HPDE6-E6E7 (cell line): ENCODE data around the gene H2BK1.

Experiments used
- DNase-seq: peaks from one replicate; pipeline ENCODE4 v3.0.0; 2011; ENCODE audit warnings: missing footprints; ENCODE audit errors: extremely low spot score

The H2BK1 gene

DNA sequence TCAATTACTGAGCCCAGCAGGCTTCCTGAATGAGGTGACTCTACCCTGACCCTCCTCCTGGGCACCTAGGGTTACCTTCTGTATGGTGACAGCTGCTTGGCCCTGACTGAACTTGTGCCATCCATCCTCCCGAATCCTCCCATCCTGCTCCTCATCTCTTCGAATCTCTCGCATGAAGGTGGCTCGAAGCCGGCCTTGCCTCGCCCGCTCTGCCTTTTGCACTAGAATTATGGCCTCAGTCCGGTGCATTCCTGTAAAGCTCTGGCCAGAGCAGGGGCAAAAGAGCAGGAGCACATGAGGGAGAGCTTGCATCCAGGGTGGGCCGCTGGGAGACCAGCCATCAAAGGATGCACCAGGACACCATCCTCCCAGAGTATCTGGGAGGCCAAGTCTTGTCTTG is 7.5 kb downstream of the H2BK1 start:
- DNase-seq: no peak

DNA sequence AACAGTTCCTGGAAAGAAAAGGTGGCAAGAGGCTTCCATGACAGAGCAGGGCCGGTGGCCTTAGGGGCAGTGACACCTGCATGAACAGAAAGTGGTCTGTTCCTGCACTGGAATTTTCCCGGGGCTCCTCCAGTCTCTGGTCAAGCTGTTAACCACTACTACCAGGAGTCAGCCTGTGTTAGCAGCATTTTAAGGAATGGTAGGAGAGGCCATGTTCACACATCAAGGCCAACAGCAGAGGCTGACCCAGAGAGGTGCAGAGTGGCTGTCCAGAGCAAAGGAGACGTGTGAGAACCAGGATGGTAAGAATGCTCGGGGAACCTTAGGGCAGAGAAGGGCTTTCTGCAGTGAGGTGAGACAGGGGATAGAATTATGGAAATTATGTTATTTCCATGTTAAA is 8.5 kb downstream of the H2BK1 start:
- no peak for DNase-seq

DNA sequence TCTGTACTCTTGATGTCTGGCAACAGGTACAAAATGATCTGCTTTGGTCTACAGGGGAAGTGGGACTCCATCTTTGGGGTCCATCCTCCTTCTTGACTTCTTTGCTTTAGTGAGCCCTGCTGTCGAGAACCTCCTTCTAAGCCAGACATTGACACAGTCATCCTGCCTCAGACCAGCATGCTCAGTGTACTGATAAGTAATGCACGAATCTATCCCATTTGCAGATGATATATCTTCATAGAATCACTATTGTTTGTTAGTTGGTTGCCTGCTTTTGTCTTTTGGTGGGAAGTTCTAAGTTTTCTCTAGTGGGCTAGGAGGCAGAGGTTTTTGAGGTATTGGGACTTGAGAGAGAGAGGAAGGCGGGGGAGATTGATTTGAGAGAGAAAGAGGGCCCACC is 8.9 kb downstream of the H2BK1 start:
- no peak for DNase-seq

GRCh38 chr7:151198945-151199848 is 11.1 kb downstream of the H2BK1 start:
- DNase-seq: no peak

GRCh38 chr7:151197932-151198331 is 12.4 kb downstream of the H2BK1 start:
- no peak for DNase-seq

DNA sequence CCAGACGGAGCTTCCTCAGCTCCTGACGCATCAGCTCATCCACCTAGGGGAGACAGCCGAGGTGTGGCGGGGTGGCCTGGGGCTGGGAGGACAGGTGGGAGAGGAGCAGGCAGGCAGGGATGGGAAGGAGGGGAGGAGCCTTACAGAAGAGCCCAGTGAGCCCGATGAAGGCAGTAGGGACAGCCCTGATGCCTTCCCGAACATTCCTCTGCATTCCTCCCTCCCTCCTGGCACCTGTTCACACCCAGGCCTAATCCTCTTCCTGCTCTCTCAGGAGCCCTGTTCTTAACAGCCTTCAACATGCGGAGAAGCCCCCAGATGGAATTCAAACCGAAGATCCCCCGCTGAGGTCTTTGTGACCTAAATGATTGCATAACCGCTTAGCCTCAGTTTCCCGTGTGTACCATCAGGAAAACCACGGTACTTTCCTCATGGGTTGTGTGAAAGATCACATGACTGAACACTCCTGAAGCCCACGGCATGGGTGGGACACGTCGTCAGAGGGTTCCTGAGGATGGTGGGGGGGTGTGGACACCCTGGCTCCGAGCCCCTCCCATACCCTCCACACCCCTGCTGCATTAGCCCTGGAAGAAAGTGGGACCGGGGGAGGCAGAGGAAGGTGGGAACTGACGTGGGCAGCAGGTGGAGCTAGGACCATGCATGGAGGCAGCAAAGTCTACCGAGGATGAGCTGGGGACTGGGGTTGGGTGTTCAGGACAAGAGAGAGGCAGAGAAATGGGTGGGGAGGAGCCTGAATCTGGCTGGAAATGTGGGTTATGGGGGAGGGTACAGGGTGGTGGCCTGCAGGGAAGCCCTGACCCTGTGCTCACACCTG is 14.5 kb downstream of the H2BK1 start:
- no peak for DNase-seq

GRCh38 chr7:151194188-151194587 is 16.1 kb downstream of the H2BK1 start:
- DNase-seq: no peak

GRCh38 chr7:151193203-151193978 is 16.9 kb downstream of the H2BK1 start:
- DNase-seq: no peak

- DNase-seq: no peak
Measured at GRCh38 chr7:151192002-151192539, 18.2 kb downstream of the H2BK1 start.

DNA sequence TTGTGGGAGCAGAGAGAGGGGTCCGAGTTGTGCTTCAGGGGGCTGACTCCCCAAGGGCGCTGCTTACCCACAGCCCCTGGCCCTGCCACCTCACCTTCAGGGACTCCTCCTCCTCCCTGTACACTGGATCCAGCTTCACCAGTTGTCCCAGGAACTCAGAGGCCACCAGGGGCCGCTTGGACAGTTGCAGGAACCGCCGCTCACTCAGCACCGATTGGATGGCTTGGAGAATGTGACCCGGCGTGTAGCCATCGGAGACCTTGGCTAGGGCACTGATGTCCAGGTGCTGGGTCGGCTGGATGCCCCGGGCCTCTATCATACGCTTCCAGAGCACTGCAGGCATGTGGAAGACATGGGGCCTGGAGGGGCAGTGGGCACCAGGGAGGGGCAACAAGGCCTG is 18.7 kb downstream of the H2BK1 start:
- no peak for DNase-seq

DNA sequence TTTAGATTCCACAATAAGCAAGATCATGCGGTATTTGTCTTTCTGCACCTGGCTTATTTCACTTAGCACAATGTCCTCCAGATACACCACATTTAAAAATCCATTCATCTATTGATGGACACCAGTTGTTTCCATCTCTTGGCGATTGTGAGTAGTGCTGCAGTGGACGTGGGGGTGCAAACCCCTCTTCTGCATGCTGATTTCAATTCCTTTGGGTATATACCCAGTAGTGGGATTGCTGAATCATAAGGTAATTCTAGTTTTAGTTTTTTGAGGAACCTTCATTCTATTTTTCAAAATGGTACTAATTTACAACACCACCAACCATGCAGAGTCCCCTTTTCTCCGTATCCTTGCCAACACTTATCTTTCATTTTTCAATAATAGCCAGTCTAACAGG is 21.2 kb downstream of the H2BK1 start:
- no peak for DNase-seq

DNA sequence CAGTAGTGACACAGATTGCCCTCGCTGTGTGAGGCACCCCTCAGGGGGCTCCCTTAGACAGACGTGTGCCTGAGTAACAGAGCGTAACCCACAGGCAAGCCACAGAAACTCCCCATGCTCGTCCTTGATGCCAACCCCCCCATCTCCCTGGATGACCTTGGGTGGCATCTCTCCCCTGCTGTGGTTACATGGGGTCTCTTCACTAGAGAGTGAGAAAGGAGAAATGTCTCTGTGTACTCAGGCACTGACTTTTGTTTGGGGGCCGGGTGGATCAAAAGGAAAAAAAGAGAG is 22.1 kb downstream of the H2BK1 start:
- no peak for DNase-seq

GRCh38 chr7:151187409-151188251 is 22.7 kb downstream of the H2BK1 start:
- DNase-seq: no peak

- DNase-seq: no peak
Measured at GRCh38 chr7:151186640-151187408, 23.5 kb downstream of the H2BK1 start, which contains the start of gene ASB10. ASB10 (minus strand) TSS chr7:151187250; CDS start chr7:151187130, 120 bp downstream.

- DNase-seq: no peak
Measured at GRCh38 chr7:151185762-151186639, 24.3 kb downstream of the H2BK1 start.

DNA sequence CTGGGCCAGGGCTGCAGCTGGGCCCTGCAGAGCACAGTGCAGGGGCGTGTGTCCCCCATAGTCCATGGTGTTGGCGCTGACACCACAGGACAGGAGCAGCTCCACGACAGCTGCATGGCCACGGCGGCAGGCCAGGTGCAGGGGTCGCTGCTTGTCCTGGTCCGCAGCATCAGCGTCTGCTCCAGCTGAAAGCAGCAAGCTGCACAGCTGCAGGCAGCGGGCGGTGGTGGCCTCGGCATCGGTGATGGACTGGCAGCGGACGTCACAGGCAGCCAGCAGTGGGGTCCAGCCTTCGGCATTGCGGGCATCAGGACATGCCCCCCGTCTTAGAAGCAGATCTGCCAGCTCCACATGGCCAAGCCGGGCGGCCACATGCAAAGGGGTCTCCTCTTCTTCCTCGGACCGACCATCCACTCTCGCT is 29.3 kb downstream of the H2BK1 start:
- no peak for DNase-seq

- no peak for DNase-seq
Measured at GRCh38 chr7:151179946-151180345, 30.3 kb downstream of the H2BK1 start.

- no peak for DNase-seq
Measured at GRCh38 chr7:151179287-151179860, 30.9 kb downstream of the H2BK1 start.

DNA sequence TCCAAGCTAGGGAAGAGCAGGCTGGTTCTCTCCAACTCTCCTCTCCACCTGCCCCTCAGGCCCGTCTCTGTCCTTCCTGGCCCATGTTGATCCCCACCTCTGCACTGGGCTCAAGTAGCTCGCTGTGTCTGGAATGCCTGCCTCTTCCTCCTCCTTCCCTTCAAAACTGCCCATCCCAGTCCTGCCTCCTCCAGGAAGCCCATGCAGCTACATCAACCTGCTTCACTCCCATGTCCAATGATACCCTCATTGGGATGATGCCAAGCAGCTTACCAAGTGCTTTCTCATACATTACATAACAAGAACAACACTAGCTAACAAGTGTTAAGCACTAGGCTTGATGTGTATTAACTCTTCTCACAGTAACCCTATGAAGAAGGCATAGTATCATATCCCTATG is 31.5 kb downstream of the H2BK1 start:
- DNase-seq: no peak
